Stimulated activated CD4-positive, alpha-beta T cell treated with anti-CD3 and anti-CD28 coated beads, Interleukin-2, amount 100 ng/mL, for 4 hours (primary cell): ENCODE data around the gene ZCWPW1.

ENCODE experiments used
- DNase-seq: peaks from one replicate; pipeline ENCODE4 v3.0.0-alpha.2; 2020; ENCODE audit warnings: low read depth

Gene ZCWPW1

GRCh38 chr7:100431286-100431735, 2.8 kb upstream of the ZCWPW1 start:
- DNase-seq, result no peak

- DNase-seq, result peak; percentile 43
These were observed 2.2 kb upstream of the ZCWPW1 start for GRCh38 chr7:100430493-100431285.

GRCh38 chr7:100429637-100430492, 1.4 kb upstream of the ZCWPW1 start, which contains the start of gene MEPCE:
MEPCE (plus strand) TSS chr7:100429831; CDS start chr7:100430019, 188 bp downstream.
- peak; percentile 92 for DNase-seq

GRCh38 chr7:100428967-100429636, 599 bp upstream of the ZCWPW1 start:
- peak; percentile 100 for DNase-seq

- no peak for DNase-seq
These were observed 723 bp downstream of the ZCWPW1 start for GRCh38 chr7:100427762-100428198.

- DNase-seq, result no peak
These were observed 2.0 kb downstream of the ZCWPW1 start for GRCh38 chr7:100426516-100426915.

GRCh38 chr7:100425347-100425746, 3.2 kb downstream of the ZCWPW1 start:
- DNase-seq, result no peak

- DNase-seq, result no peak
These were observed 5.2 kb downstream of the ZCWPW1 start for GRCh38 chr7:100423315-100423714.

- no peak for DNase-seq
These were observed 8.8 kb downstream of the ZCWPW1 start for GRCh38 chr7:100419660-100420226.

GRCh38 chr7:100418930-100419659, 9.4 kb downstream of the ZCWPW1 start:
- no peak for DNase-seq

GRCh38 chr7:100415448-100415847, 13.1 kb downstream of the ZCWPW1 start:
- no peak for DNase-seq

- DNase-seq, result no peak
These were observed 14.6 kb downstream of the ZCWPW1 start for GRCh38 chr7:100413889-100414288.

- no peak for DNase-seq
These were observed 15.2 kb downstream of the ZCWPW1 start for GRCh38 chr7:100413346-100413745.

- no peak for DNase-seq
These were observed 17.4 kb downstream of the ZCWPW1 start for GRCh38 chr7:100411101-100411500.

GRCh38 chr7:100407285-100408180, 21.0 kb downstream of the ZCWPW1 start:
- DNase-seq, result peak; percentile 42

GRCh38 chr7:100406767-100407166, 21.7 kb downstream of the ZCWPW1 start:
- no peak for DNase-seq

- no peak for DNase-seq
These were observed 26.3 kb downstream of the ZCWPW1 start for GRCh38 chr7:100402241-100402640.

GRCh38 chr7:100401811-100402210, 26.7 kb downstream of the ZCWPW1 start:
- DNase-seq, result no peak

GRCh38 chr7:100400656-100401055, 27.8 kb downstream of the ZCWPW1 start:
- DNase-seq, result no peak

GRCh38 chr7:100400041-100400440, 28.5 kb downstream of the ZCWPW1 start:
- DNase-seq, result no peak
